Stomach smooth muscle (tissue), 2 donors: ENCODE measurements around the gene PRSS27.

Experiments
- H3K27ac ChIP-seq: one replicate; pipeline ENCODE4 v1.7.0; 2013; ENCODE audit warnings: mild to moderate bottlenecking, low read length, inconsistent platforms
- H3K27me3 ChIP-seq, 2 donors: one replicate each; pipeline ENCODE4 v1.7.0; 2013; ENCODE audit warnings: low read length in 2 of 2; ENCODE audit not compliant: insufficient read depth in 2 of 2, control insufficient read depth in 1 of 2
- H3K36me3 ChIP-seq, 2 donors: one replicate each; pipeline ENCODE4 v1.7.0; 2013; ENCODE audit warnings: low read length in 2 of 2; ENCODE audit not compliant: control insufficient read depth in 2 of 2, insufficient read depth in 2 of 2
- H3K4me1 ChIP-seq: one replicate; pipeline ENCODE4 v1.7.0; 2013; ENCODE audit warnings: low read length; ENCODE audit not compliant: control insufficient read depth, insufficient read depth
- H3K4me3 ChIP-seq, 2 donors: one replicate each; pipeline ENCODE4 v1.7.0; 2013; ENCODE audit warnings: low read length in 2 of 2
- H3K9ac ChIP-seq, 2 donors: one replicate each; pipeline ENCODE4 v1.7.0; 2013; ENCODE audit warnings: low read length in 2 of 2, mild to moderate bottlenecking in 1 of 2
- H3K9me3 ChIP-seq, 2 donors: one replicate each; pipeline ENCODE4 v1.7.0; 2013; ENCODE audit warnings: low read length in 2 of 2; ENCODE audit not compliant: control insufficient read depth in 2 of 2
- donor health status: healthy.
- donor health status: Pancreatic carcinoma.

The PRSS27 gene

DNA sequence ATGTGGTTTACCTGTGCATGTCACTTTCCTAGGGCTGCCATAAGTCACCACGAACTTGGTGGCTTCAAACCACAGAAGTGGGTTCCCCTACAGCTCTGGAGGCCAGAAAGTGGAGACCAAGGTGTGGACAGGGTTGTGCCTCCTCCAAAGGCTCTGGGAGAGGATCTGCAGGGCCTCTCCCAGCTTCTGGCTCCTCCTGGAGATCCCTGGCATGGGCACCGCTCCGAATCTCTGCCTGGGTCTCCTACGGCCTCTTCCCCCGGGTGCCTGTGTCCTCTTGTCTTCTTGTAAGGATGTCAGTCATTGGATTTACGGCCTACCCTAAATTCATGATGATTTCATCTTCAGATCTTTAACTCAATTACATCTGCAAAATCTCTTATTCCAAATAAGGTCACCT is 29.9 kb upstream of the PRSS27 start:
- peaks cover 18% of the 10 kb centered on the region for H3K4me1 ChIP-seq

DNA sequence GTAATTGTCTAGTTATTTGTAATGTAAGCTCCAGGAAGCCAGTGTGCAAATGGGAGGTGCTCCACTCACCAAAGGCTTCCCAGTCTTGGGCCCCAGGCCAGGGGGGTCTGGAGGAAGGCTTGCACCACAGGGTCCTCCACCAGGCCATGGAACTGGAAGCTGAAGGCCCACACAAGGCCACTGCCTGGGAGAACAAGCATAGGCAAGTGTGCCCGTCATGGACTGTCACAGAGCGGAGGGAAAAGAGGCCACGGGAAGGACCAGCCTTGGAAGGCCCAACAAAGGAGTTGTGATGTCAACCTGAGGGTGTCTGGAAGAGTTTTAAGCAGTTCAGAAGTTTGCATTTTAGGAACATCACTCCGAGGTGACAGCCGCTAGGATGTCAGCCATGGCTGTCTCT is 29.5 kb upstream of the PRSS27 start:
- Histone ChIP-seq H3K27me3 (no peaks in the 10 kb centered on the region), H3K4me3 (no peak overlapping the region), H3K9ac (no peak overlapping the region), H3K27ac (no peak overlapping the region), H3K9me3 (no peaks in the 10 kb centered on the region), H3K36me3 (no peaks in the 10 kb centered on the region), H3K4me1 (peaks cover 14% of the 10 kb centered on the region)

More for the DNA sequence above, 29.9 kb upstream of the PRSS27 start:
- Histone ChIP-seq H3K4me3 (no peak overlapping the region), H3K27ac (no peak overlapping the region), H3K36me3 (no peaks in the 10 kb centered on the region), H3K9ac (no peak overlapping the region), H3K27me3 (no peaks in the 10 kb centered on the region), H3K9me3 (no peaks in the 10 kb centered on the region)

DNA sequence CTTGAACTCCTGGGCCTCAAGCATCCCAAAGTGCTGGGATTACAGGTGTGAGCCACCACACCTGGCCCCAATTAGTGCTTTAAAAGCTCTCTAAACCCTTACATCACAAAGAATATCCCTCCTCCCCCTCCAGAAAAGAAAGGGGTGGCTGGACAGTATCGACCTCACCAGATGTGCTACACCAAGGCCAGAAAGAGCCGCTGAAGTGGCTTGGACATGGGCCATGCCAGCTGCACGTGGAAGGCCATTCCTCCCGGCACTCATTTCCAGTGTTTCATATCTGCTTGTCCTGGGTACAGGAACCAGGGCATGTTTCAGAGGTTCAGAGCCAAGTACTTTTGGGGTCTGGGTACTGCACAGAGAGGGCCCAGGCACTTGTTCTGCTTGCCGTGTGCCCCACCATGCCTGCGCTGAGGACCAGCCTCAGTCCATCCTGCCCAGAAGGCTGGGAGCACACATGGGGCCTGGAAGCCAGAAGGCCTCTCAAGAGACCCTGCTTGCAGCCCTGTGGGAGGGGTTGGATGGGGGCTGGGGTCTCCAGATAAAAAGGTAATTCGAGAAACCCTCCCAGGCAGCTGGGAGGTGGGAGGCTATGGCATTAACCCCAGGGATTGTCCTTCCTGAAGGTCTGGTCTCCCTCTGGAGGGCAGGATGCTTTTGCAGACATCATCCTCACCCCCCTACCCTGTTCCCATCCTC is 28.9 kb upstream of the PRSS27 start:
- H3K27ac ChIP-seq = no peak overlapping the region
- H3K4me1 ChIP-seq = peaks cover 8% of the 10 kb centered on the region
- H3K27me3 ChIP-seq = no peaks in the 10 kb centered on the region
- no peaks in the 10 kb centered on the region for H3K36me3 ChIP-seq
- H3K9me3 ChIP-seq = no peaks in the 10 kb centered on the region
- no peak overlapping the region for H3K4me3 ChIP-seq
- H3K9ac ChIP-seq = no peak overlapping the region

DNA sequence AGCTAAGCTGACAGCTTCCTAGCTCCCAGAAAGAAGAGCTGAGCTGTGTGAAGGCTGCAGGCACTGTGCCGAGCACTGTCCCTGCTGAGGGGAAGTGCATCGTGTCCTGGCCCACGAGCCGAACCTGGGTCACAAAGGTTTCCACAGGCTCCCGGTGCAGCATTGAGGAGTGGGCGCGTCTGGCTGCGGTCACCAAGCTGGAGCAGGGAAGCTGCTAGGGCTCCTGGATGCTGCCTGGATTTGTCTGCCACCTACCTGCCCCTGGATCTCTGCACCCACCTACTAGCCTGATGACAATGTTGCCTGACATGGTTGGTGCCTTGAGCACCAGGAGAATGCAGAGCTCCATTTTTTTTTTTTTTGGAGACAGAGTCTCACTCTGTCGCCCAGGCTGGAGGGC is 25.9 kb upstream of the PRSS27 start:
- Histone ChIP-seq H3K4me3 (no peak overlapping the region), H3K4me1 (no peaks in the 10 kb centered on the region), H3K9me3 (no peaks in the 10 kb centered on the region), H3K27me3 (no peaks in the 10 kb centered on the region), H3K9ac (no peak overlapping the region), H3K36me3 (no peaks in the 10 kb centered on the region), H3K27ac (no peak overlapping the region)

DNA sequence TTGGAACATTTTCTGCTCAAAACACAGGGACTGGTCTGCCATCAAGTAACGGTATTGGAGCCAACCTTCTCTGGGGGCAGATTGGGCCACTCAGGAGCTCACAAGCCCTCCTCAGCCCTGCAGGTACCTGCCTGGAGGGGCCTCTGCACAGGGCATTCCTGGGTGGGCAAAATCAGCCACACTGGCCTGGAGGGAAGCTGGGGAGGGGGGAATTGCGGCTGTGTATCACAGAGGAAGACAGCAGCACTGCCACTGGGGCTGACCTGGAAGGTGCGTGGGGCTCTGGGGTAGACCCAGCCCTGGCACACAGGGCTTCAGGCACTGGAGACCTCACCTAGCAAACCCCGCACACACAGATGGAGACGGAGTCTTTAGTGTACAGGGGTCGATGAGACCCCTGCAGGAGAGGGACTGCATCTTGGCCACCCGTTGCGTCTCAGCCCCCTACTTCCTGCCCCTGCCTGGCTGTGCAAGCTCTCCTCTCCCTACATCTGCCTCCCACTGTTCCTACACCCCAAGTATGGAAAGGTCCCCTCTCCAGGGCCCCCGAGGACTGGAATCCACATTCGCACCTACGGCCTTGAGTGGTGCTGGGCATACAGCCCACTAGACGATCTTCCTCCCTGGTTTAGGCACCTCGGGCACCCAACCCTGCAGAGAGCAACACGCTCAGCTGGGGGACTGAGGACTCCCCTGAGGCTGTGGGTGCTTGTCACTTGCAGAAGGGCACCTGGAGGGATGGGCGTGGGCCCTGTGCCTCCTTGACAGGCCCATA is 25.3 kb upstream of the PRSS27 start:
- H3K9ac ChIP-seq = no peak overlapping the region
- H3K9me3 ChIP-seq = no peaks in the 10 kb centered on the region
- no peaks in the 10 kb centered on the region for H3K4me1 ChIP-seq
- H3K4me3 ChIP-seq = no peak overlapping the region
- no peaks in the 10 kb centered on the region for H3K36me3 ChIP-seq
- H3K27me3 ChIP-seq = no peaks in the 10 kb centered on the region
- no peak overlapping the region for H3K27ac ChIP-seq

DNA sequence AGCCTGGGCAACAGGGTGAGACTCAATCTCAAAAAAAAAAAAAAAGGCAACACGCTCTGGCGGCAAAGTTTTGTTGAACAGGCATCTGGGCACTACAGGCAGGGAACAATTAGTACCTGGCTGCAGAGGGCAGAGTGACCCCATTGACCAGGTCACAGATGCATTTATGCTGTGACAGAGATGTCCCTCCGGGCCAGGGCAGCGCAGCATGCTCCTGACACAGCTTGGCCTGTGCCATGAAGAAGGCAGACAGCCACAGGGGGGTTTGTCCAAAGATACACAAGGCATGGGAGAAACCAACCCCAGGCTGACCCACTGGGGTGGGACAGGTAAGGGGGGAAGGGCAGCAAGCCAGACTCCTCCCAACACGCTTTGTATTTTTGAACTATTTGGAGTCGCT is 24.7 kb upstream of the PRSS27 start:
- Histone ChIP-seq H3K27ac (no peak overlapping the region), H3K9ac (no peak overlapping the region), H3K4me3 (no peak overlapping the region), H3K36me3 (no peaks in the 10 kb centered on the region), H3K4me1 (no peaks in the 10 kb centered on the region), H3K9me3 (no peaks in the 10 kb centered on the region), H3K27me3 (peaks cover 0 to 2% of the 10 kb centered on the region in 2 donors)

DNA sequence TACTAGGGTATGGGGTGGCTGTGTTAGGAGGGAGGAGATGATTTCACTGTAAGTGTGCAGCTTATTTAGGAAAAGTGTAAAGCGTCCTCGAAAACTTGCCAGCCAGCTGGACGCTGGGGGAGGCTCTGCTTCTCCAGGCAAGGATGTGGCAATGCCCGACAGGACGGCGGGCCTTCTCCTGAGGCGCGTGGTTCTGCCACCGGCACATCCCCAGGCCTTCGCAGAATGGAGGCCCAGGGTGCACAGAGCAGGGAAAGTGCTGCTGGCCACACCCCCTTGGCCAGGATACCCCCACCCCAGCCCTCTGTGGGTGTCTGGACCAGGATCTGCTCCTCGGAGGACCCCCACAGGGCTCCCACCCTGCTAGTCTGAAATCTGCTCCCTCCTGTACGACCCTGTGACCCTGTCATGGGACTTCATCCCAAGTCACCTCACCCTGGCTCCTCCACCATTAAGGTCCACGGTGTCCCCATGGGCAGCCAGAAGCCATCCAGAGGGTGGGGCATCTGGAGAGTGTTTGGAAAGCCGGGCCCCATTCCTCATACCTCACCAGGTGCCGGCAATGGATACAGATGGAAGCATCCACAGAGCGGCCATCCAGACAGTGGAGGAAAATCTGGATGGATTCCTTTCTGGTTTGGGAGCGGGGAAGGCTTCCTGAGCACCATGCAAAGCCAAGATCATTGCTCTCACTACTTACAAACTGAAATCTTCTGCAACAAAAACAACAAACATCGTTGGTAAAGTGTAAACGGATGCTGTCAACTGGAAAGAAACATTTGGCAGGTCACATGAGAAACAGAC is 23.2 kb upstream of the PRSS27 start:
- Histone ChIP-seq H3K9me3 (no peaks in the 10 kb centered on the region), H3K27ac (no peak overlapping the region), H3K4me3 (no peak overlapping the region)

DNA sequence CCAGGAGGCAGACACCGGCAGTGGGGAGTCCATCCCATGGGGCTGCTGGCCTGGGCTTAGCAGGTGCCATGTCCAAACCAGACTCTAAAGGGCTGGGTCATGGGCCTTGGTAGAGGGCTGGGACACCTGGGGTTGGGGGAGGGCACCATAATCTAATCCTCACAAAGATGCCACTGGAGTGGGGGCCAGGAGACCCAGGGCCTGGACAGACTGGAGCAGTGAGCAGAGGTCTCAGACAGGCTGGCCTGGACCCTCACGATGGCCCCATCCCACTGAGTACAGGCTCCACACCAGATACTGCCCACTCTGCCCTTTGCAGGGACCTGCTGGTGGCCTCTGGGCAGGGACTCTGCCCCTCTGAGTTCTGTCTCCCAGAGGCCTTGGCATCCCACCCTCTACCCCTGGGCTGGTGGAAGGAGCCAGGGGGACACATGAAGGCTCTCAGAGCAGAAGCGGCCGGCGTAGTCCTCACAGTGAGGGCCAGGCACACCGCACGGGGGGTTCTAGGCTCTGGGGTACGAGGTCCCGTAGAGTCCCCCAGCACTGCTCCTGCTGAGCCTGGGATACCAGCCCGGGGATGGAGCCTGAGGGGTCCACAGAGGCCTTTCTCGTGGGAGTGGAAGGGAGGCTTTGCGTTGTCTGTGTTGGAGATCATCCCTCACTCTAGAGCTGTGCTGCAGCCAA is 22.4 kb upstream of the PRSS27 start:
- no peak overlapping the region for H3K27ac ChIP-seq
- no peaks in the 10 kb centered on the region for H3K4me1 ChIP-seq
- no peak overlapping the region for H3K9ac ChIP-seq
- H3K36me3 ChIP-seq = no peaks in the 10 kb centered on the region
- H3K27me3 ChIP-seq = peaks cover 4 to 5% of the 10 kb centered on the region in 2 donors
- no peaks in the 10 kb centered on the region for H3K9me3 ChIP-seq
- H3K4me3 ChIP-seq = no peak overlapping the region

More for the DNA sequence above, 23.2 kb upstream of the PRSS27 start:
- Histone ChIP-seq H3K9ac (no peak overlapping the region), H3K27me3 (peaks cover 4 to 5% of the 10 kb centered on the region in 2 donors), H3K36me3 (no peaks in the 10 kb centered on the region), H3K4me1 (no peaks in the 10 kb centered on the region)

DNA sequence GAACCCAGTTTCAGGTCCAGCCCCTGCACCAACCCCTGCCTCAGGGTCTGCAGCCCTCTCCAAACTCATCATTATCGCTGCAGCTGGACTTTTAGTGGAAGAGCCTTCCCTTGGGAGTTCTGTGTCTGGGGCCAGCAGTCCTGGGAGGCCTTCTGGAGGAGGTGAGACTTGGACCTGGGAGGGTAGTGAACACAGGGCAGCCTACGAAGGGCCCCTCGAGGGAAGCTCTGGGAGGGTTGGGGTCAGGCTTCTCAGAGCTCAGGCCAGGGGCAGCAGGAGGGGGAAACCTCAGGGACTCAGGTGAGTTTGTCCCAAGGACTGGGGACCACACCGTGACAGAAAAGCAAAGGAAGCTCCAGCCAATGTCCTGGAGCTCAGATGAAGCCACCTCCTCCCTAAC is 21.1 kb upstream of the PRSS27 start:
- Histone ChIP-seq H3K9ac (no peak overlapping the region), H3K4me1 (no peaks in the 10 kb centered on the region), H3K27me3 (peaks cover 7% of the 10 kb centered on the region in 2 donors), H3K27ac (no peak overlapping the region), H3K9me3 (no peaks in the 10 kb centered on the region), H3K36me3 (no peaks in the 10 kb centered on the region), H3K4me3 (no peak overlapping the region)

DNA sequence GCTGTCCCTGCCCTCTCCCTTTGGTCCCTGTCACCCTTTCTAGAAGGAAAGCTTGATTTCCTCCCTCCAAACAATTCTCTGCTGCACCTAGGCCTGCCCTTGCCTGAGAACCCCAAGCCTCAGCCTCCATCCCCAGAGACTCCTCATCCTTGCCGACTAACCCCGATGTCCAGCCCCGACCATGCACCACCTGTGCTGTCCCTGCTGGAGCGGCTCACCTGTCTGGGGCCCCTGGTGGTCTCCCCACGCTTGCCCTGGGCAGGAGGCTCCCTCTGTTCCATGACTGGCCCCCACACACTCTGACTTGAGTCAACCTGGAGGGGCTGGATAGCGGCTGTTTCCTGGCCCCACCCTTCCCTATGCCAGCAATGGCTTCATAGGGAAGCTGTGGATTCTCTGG is 20.5 kb upstream of the PRSS27 start:
- Histone ChIP-seq H3K27me3 (peaks cover 7% of the 10 kb centered on the region in 2 donors), H3K4me3 (no peak overlapping the region), H3K27ac (no peak overlapping the region), H3K9me3 (no peaks in the 10 kb centered on the region), H3K36me3 (no peaks in the 10 kb centered on the region), H3K9ac (no peak overlapping the region), H3K4me1 (no peaks in the 10 kb centered on the region)
